Activated T-helper 1 cell treated with anti-CD3 and anti-CD28 coated beads, Interleukin-12 subunit alpha, Interleukin-12 subunit beta, Interleukin-2, Interleukin-4 antibody, amounts not matched to agents 30 ng/mL and 10 ng/mL and 1 ng/mL, durations not matched to agents 14 hours and 24 hours and 36 hours (primary cell): ENCODE results near the gene PROC. TPM values are rescaled to one million over a fixed set of nuclear protein-coding genes. Genes with fewer than 3 reads are reported as not detected.
"Not testable (repeated sequence)": the region's sequence is repeated elsewhere in the genome, so short reads cannot be mapped to it uniquely, and the experiment has no call there.

ENCODE experiments used
- DNase-seq: peaks from one replicate; pipeline ENCODE4 v3.0.0; 2021; ENCODE audit warnings: low spot score
- H3K27ac Mint-ChIP-seq: one replicate; pipeline ENCODE4 v1.8.0; 2021; ENCODE audit warnings: mild to moderate bottlenecking, mixed read lengths
- H3K27me3 Mint-ChIP-seq: one replicate; pipeline ENCODE4 v1.8.0; 2022; ENCODE audit warnings: mild to moderate bottlenecking, moderate library complexity, mixed read lengths; ENCODE audit not compliant: insufficient read depth
- H3K36me3 Mint-ChIP-seq: one replicate; pipeline ENCODE4 v1.8.0; 2021; ENCODE audit warnings: low read depth, mixed read lengths
- H3K4me1 Mint-ChIP-seq: one replicate; pipeline ENCODE4 v1.8.0; 2021; ENCODE audit warnings: low read depth, mixed read lengths
- H3K4me3 Mint-ChIP-seq: one replicate; pipeline ENCODE4 v1.8.0; 2021; ENCODE audit warnings: mild to moderate bottlenecking, moderate library complexity, mixed read lengths
- H3K9me3 Mint-ChIP-seq: one replicate; pipeline ENCODE4 v1.8.0; 2021; ENCODE audit warnings: mixed read lengths
- intact Hi-C: fragments of 100-400 bp; cut with micrococcal nuclease; formaldehyde crosslinking; loops from one replicate; pipeline ENCODE4 v1.15.1; 2024
- total RNA-seq: library from RNA; stranded (reverse); gene quantifications from 2 replicates; pipeline ENCODE4 v1.2.3, GENCODE V29; 2022

PROC gene
- total RNA-seq, 1 donor from 2014 or later: 0.29 TPM

DNA sequence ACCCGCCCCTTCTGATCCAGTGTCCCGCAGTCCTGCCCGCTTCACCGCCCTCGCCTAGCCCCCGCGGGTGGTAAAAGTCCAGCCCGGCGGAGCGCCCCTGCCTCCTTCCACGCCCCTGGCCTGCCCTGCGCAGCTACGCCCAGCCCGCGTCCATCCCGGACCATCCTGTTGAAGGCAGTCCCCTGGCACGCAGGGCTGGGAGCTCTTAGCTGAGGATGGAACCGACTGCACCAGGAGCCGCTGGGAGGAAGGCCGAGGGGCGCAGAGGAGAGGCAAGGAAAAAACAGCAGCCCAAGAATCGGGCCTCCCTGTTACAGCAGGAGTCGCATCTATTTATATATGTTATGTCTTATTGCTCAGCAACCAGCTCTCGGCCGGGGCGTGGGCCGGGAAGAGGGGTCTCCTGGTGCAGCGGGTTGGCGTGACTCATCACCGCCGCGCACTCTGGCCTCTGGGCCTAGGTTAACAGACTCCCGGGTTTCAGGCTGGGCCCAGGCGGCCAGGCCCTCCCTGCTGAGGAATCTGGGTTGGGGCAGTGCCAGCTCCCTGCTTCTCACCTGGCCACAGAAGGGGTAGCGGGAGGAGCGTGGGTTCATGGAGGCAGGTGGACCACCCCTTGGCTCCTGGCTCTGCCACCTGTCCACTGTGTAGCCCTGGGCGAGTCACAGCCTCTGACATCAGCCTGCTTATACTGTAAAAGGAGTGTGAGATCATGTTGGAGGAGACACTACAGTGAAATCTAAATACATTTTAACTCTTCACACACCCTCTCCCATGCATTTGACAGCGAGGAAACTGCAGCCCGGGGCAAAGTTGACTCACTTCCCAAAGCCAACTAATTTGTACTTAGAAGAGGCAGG lies 17.1 kb upstream of the PROC start:
- Mint-ChIP-seq H3K36me3 (peaks cover 2% of the 10 kb centered on the region), H3K4me3 (no peak overlapping the region), H3K9me3 (no peaks in the 10 kb centered on the region), H3K27me3 (peaks cover 20% of the 10 kb centered on the region), H3K27ac (no peak overlapping the region), H3K4me1 (peaks cover 26% of the 10 kb centered on the region)
- no peak for DNase-seq
- intact Hi-C loops: no loop called here

DNA sequence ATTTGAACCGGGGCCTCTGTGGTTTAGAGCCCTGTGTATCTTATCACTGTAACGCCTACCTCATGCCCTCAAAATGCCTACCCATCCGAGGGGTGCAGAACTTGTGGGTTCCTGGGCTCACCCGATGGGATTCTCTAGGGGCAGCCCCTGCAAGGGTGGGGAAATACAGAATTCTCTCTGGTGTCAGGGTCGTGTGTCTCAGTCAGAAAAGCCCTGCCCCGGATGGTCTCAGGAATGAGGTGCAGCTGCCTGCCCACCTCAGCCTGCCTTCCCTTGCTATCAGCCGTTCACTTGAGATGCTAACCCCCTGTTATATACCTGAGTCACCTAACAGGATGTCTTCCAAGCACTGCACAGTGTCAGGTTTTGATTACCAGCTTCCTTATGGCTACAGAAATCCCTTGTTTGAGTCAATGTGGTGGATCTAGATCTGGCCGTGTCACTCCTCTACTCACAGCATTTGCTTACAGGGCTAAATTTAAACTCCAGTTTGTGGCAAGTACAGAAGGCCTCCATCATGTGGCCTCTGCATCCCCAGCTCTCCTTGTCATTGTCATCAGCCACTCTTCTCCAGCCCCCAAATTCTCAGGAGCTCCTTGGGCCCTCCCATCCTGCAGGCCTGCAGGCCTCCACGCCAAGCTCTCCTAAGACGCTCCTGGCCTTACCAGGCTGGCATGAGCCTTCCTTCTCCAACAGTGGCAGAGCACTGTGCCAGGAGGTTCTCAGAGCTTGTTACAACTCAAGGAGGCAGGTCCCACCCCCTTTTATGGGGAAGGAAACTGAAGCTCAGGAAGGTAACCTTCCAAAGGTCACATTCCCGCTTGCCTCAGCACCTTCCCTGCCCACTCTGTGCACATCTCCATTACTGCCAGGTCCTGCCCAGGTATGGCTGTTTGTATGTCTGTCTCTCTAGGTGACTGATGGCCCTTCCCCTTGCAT lies 16.2 kb upstream of the PROC start:
- intact Hi-C loops: no loop called here
- Mint-ChIP-seq H3K4me1 (peaks cover 26% of the 10 kb centered on the region), H3K4me3 (no peak overlapping the region), H3K27me3 (peaks cover 20% of the 10 kb centered on the region), H3K36me3 (peaks cover 2% of the 10 kb centered on the region), H3K27ac (peak overlapping the region; percentile 58), H3K9me3 (no peaks in the 10 kb centered on the region)
- DNase-seq: no peak

DNA sequence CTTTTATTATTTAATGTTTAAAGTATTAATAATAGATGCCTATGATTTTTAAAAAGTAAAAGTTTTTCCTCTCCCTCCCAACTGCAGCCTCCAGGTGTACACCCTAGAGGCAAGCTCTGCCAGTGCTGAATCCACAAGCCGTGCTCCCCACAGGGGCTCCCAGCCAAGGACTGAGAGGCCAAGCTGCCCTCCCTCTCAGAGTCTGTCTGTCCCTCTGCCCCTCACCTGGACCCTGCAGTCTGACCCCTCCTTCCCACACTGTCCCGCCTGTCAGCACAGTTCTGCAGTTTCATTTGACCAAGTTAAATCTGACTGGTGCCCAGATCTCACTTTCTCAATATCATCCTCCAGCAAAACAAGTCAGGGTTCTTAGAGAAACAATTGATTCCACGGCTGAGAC lies 14.8 kb upstream of the PROC start:
- peaks cover 25% of the 10 kb centered on the region for H3K4me1 Mint-ChIP-seq
- no peak overlapping the region for H3K4me3 Mint-ChIP-seq
- intact Hi-C loops: no loop called here
- H3K9me3 Mint-ChIP-seq: no peaks in the 10 kb centered on the region
- H3K27me3 Mint-ChIP-seq: peaks cover 20% of the 10 kb centered on the region
- DNase-seq: no peak
- H3K36me3 Mint-ChIP-seq: no peaks in the 10 kb centered on the region
- no peak overlapping the region for H3K27ac Mint-ChIP-seq

DNA sequence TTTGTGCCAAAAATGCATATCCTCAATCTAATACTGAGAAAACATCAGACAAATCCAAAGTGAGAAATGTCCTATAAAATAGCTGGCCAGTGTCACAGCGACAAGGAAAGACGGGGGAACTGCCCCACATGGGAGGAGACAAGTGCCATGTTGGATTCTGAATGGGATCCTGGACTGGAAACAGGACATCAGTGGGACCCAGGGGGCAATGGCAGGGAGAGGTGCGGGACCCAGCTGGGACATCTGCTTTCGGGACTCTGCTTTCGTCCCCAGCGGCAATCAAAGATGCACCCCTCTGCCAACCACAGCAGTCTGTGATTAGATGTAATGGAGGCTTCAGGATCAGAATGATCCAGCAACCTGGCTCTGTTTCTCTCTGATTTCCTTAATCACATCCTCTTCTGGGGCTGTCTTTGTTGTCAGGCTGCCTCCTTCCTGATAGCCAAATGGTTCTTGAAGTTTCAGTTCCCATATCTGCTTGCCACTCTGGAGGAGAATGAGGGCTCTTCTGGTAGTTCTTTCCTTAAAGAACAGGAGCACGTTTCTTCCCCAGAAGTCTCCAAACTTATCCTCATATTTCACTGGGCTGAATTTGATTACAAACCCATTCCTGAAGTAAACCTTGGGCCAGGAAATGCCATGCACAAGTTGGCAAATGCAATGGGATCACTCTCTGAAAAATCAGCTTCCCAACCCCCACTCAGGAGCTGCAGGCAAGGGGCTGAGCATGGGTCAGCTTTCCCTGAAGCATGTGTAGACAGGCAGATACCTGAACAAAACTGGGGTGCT lies 13.6 kb upstream of the PROC start:
- Mint-ChIP-seq H3K4me3 (no peak overlapping the region), H3K27ac (no peak overlapping the region), H3K9me3 (no peaks in the 10 kb centered on the region), H3K4me1 (peaks cover 18% of the 10 kb centered on the region), H3K36me3 (no peaks in the 10 kb centered on the region), H3K27me3 (peaks cover 17% of the 10 kb centered on the region)
- intact Hi-C loops: loop anchor here (5.0 kb wide), 1 partner anchor 298 kb away; the partner anchor contains the start of gene SFT2D3
- no peak for DNase-seq

DNA sequence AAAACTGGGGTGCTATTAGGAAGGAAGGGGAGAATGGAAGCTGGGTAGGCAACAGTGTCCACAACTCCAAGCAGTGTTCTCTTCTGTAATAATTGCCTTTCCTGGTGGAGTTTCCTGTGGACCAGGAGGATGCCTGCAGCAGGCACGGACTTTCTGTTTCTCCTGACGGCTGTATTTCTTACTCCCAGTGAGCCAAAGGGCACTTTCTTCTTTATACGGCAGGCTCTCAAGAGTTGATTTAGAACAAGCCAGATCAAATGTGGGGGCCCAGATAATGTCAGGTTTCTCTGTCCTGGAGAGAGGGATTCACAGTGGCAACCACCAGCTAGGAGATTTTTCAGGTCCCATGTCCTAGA lies 13.0 kb upstream of the PROC start:
- no peak for DNase-seq
- Mint-ChIP-seq H3K4me1 (peaks cover 19% of the 10 kb centered on the region), H3K27ac (no peak overlapping the region), H3K4me3 (no peak overlapping the region), H3K27me3 (peaks cover 17% of the 10 kb centered on the region), H3K36me3 (no peaks in the 10 kb centered on the region), H3K9me3 (no peaks in the 10 kb centered on the region)
- intact Hi-C loops: loop anchor here (5.0 kb wide), 1 partner anchor 297 kb away; the partner anchor contains the start of gene SFT2D3

DNA sequence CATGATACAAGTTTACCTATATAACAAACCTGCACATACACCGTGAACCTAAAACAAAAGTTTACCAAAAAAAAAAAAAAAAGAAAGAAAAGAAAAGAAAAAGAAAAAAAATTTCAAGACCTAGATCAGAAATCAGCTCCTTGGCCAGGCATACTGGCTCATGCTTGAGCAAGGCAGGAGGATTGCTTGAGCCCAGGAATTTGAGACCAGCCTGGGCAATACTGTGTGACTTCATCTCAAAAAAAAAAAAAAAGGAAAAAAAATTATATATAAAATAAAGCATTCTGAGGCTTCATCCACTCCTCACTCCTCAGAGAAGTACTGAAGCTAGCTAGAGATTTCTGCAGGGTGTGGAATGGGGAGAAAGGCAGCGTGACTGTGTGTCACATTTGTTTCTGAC lies 11.8 kb upstream of the PROC start:
- no peak for DNase-seq
- Mint-ChIP-seq H3K27ac (no peak overlapping the region), H3K4me3 (no peak overlapping the region), H3K4me1 (peaks cover 26% of the 10 kb centered on the region), H3K27me3 (peaks cover 17% of the 10 kb centered on the region), H3K36me3 (peaks cover 2% of the 10 kb centered on the region), H3K9me3 (no peaks in the 10 kb centered on the region)
- intact Hi-C loops: loop anchor here (5.0 kb wide), 1 partner anchor 296 kb away; the partner anchor contains the start of gene SFT2D3

DNA sequence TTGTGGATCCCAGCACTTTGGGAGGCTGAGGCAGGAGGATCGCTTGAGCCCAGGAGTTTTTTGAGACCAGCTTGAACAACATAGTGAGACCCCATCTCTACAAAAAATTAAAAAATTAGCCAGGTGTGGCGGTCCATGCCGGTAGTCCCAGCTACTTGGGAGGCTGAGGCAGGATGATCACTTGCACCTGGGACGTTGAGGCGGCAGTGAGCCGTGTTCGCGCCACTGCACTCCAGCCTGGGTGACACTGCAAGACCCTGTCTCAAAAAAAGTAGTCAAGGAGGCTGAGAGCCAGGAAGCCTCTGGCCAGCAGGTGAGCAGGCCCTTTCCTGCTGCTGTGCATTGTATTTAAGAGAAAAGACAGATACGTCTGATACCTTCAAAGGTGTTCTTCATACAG lies 11.1 kb upstream of the PROC start:
- peaks cover 29% of the 10 kb centered on the region for H3K4me1 Mint-ChIP-seq
- intact Hi-C loops: loop anchor here (1.0 to 5.0 kb wide), 2 partner anchors 8 to 295 kb away; partner anchors contain the start of gene SFT2D3
- peaks cover 17% of the 10 kb centered on the region for H3K27me3 Mint-ChIP-seq
- H3K36me3 Mint-ChIP-seq: peaks cover 2% of the 10 kb centered on the region
- no peaks in the 10 kb centered on the region for H3K9me3 Mint-ChIP-seq
- peak overlapping the region; percentile 53 for H3K4me3 Mint-ChIP-seq
- no peak for DNase-seq
- peak overlapping the region; percentile 71 for H3K27ac Mint-ChIP-seq

DNA sequence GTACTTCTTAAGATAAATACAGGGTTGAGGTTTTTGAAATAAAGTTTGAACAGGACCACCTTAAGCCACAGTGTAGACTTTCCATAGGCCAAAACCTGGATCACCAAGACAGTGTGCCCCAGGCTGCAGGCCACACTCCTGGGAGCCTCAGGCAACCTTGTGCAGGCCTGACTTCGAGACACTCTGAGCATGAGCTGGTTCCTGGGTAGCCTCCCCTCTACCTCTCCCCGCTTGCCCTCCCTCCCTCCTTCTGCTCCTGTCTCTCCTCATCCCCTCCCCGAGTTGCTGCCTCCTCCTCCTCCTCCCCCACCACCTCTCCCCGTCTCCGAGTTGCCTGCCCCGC lies 10.6 kb upstream of the PROC start:
- intact Hi-C loops: loop anchor here (1.0 to 5.0 kb wide), 2 partner anchors 8 to 295 kb away; partner anchors contain the start of gene SFT2D3
- Mint-ChIP-seq H3K27me3 (peaks cover 15% of the 10 kb centered on the region), H3K9me3 (no peaks in the 10 kb centered on the region), H3K36me3 (peaks cover 3% of the 10 kb centered on the region), H3K27ac (peak overlapping the region; percentile 71), H3K4me1 (peaks cover 28% of the 10 kb centered on the region), H3K4me3 (peak overlapping the region; percentile 53)
- DNase-seq: peak; percentile 16

DNA sequence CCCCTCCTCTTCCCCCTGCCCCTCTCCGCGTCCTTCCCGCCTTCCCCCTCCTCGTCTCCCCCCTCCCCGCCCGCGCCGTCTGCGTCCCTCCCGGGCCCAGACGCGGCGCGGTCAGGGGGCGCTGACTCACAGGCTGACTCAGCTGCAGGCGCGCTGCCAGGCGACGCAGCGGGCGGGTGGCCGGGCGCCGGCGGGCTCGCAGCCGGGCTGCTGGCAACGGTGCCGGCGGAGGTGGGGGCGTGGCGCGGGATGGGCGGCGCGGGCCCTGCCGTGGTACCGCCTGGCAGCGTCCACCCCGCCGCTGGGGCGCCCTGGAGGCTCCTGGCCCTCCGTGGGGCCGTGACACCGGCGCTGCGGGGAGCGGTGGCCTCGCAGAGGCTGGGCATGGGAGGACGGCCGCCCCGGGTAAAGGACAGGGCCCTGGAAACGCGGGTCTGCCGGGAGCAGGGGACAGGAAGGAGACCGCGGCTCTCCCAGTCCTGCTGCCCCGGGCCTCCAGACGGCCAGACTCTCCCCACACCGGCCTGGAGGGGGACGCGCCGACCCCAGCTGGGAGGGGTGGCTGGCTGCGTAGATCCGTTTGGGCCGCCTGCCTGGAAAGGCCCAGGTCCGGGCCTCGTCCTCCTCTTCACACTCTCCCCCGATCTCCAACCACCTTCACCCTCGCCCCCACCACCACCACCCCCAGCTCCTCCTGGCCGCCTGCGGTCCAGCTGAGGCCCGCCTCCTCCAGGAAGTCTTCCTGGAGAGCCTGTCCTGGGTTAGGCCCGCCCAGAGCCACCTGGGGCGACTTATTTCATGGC lies 10.0 kb upstream of the PROC start:
- H3K27me3 Mint-ChIP-seq: peaks cover 15% of the 10 kb centered on the region
- intact Hi-C loops: loop anchor here (5.0 kb wide), 1 partner anchor 294 kb away; the partner anchor contains the start of gene SFT2D3

DNA sequence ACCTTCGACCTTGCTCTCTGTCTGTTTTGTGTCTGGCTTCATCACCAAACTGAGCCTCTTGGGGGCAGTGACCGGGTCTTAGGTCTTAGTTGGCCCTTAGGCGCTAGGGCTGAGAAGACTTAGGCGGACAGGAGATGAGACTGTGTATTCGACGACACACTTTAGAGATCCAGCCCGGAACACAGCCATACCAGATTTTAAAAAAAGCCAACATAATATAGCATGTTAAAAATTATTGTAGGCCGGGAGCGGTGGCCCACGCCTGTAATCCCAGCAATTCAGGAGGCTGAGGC lies 9.5 kb upstream of the PROC start:
- Mint-ChIP-seq H3K9me3 (no peaks in the 10 kb centered on the region), H3K4me3 (peak overlapping the region; percentile 37), H3K36me3 (peaks cover 3% of the 10 kb centered on the region), H3K27ac (peak overlapping the region; percentile 67), H3K4me1 (peaks cover 33% of the 10 kb centered on the region), H3K27me3 (peaks cover 11% of the 10 kb centered on the region)
- DNase-seq: no peak
- intact Hi-C loops: loop anchor here (5.0 kb wide), 1 partner anchor 294 kb away; the partner anchor contains the start of gene SFT2D3

More for the DNA sequence above, 10.0 kb upstream of the PROC start:
- H3K4me1 Mint-ChIP-seq: peaks cover 28% of the 10 kb centered on the region
- DNase-seq: peak; percentile 80
- peak overlapping the region; percentile 71 for H3K27ac Mint-ChIP-seq
- H3K9me3 Mint-ChIP-seq: no peaks in the 10 kb centered on the region
- peak overlapping the region; percentile 53 for H3K4me3 Mint-ChIP-seq
- H3K36me3 Mint-ChIP-seq: peaks cover 3% of the 10 kb centered on the region

DNA sequence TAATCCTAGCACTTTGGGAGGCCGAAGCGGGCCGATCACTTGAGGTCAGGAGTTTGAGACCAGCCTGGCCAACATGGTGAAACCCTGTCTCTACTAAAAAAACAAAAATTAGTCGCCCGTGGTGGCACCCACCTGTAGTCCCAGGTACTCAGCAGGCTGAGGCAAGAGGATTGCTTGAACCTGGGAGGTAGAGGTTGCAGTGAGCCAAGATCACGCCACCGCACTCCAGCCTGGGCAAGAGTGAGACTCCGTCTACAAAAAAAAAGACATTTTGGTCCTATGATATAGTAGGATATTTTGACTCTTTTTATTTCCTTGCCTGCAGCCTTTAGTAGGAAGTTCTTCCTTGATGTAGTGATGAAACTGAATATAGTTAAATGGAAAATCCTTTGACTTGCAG lies 8.5 kb upstream of the PROC start:
- Mint-ChIP-seq H3K4me1 (peaks cover 40% of the 10 kb centered on the region), H3K27ac (peak overlapping the region; percentile 66)
- not testable (repeated sequence) for DNase-seq, H3K36me3 Mint-ChIP-seq, H3K4me3 Mint-ChIP-seq, H3K9me3 Mint-ChIP-seq, H3K27me3 Mint-ChIP-seq
- intact Hi-C loops: loop anchor here (1.0 to 5.0 kb wide), 2 partner anchors 54 to 293 kb away; partner anchors contain the start of gene SFT2D3
